Osteoblast (primary cell): ENCODE measurements around the gene ACIN1. TPM values are rescaled to one million over a fixed set of nuclear protein-coding genes. Genes with fewer than 3 reads are reported as not detected.

ENCODE experiments used
- DNase-seq: peaks from one replicate; pipeline ENCODE4 v3.0.0; 2011; ENCODE audit warnings: low spot score, mixed read lengths; ENCODE audit not compliant: insufficient read length; ENCODE audit errors: missing footprints
- H2AFZ ChIP-seq: 2 replicates; pipeline ENCODE4 v1.6.0; 2011; ENCODE audit warnings: mild to moderate bottlenecking, low read length
- H3K27ac ChIP-seq: 2 replicates; pipeline ENCODE4 v1.5.1; 2011; ENCODE audit warnings: mild to moderate bottlenecking, low read depth, low read length, moderate library complexity
- H3K27me3 ChIP-seq: 2 replicates; pipeline ENCODE4 v1.6.0; 2012; ENCODE audit warnings: mild to moderate bottlenecking, control low read depth, inconsistent platforms, low read length, moderate library complexity; ENCODE audit not compliant: insufficient read depth
- H3K36me3 ChIP-seq: 2 replicates; pipeline ENCODE4 v1.5.1; 2011; ENCODE audit warnings: mild to moderate bottlenecking, low read length, control low read depth, moderate library complexity; ENCODE audit not compliant: insufficient read depth
- H3K4me1 ChIP-seq: 2 replicates; pipeline ENCODE4 v1.5.1; 2011; ENCODE audit warnings: mild to moderate bottlenecking, low read length, control low read depth, moderate library complexity; ENCODE audit not compliant: insufficient read depth
- H3K4me2 ChIP-seq: 2 replicates; pipeline ENCODE4 v1.6.0; 2011; ENCODE audit warnings: mild to moderate bottlenecking, low read length; ENCODE audit not compliant: insufficient read depth
- H3K4me3 ChIP-seq: fragments of 200-600 bp; sonication (generic); 3 replicates; pipeline ENCODE4 v1.5.1; 2012; ENCODE audit warnings: mild to moderate bottlenecking, low read length, inconsistent platforms; ENCODE audit not compliant: insufficient read depth
- H3K79me2 ChIP-seq: 2 replicates; pipeline ENCODE4 v1.6.0; 2012; ENCODE audit warnings: mild to moderate bottlenecking, low read length, control low read depth, inconsistent platforms; ENCODE audit not compliant: insufficient read depth
- H3K9me3 ChIP-seq: 2 replicates; pipeline ENCODE4 v1.5.1; 2011; ENCODE audit warnings: low read depth, low read length, control low read depth
- H4K20me1 ChIP-seq: 2 replicates; pipeline ENCODE4 v1.6.0; 2012; ENCODE audit warnings: mild to moderate bottlenecking, low read length, control low read depth; ENCODE audit not compliant: insufficient read depth
- CTCF ChIP-seq: IDR thresholded peaks from 2 replicates; pipeline ENCODE4 v1.5.1; 2011; ENCODE audit warnings: mild to moderate bottlenecking, low read depth, low read length, moderate library complexity; ENCODE audit errors: extremely low read depth
- total RNA-seq: library from RNA; depleted of rRNA; stranded (reverse); fragments of >200 nt; gene quantifications from 2 replicates; pipeline ENCODE4 v1.2.3, GENCODE V29; 2012

ACIN1 gene
- total RNA-seq, 1 donor, result 90.5 TPM

- H3K4me2 ChIP-seq, result no peak overlapping the region
- no peaks in the 10 kb centered on the region for H3K9me3 ChIP-seq
- DNase-seq, result peak; percentile 39
- no peak overlapping the region for H2AFZ ChIP-seq
- H3K4me1 ChIP-seq, result peaks cover 34% of the 10 kb centered on the region
- no peak for TF ChIP-seq CTCF
- H3K36me3 ChIP-seq, result peaks cover 72% of the 10 kb centered on the region
- H3K27me3 ChIP-seq, result no peaks in the 10 kb centered on the region
- peaks cover 45% of the 10 kb centered on the region for H4K20me1 ChIP-seq
- no peak overlapping the region for H3K4me3 ChIP-seq
- H3K27ac ChIP-seq, result peak overlapping the region; percentile 7
- peaks cover 74% of the 10 kb centered on the region for H3K79me2 ChIP-seq
Measured at GRCh38 chr14:23066368-23066767, 28.6 kb downstream of the ACIN1 start.

- Histone ChIP-seq H2AFZ (no peak overlapping the region), H3K79me2 (peaks cover 54% of the 10 kb centered on the region), H3K9me3 (no peaks in the 10 kb centered on the region), H3K4me1 (peaks cover 14% of the 10 kb centered on the region), H3K27me3 (no peaks in the 10 kb centered on the region), H3K4me3 (no peak overlapping the region), H3K27ac (no peak overlapping the region), H4K20me1 (peaks cover 45% of the 10 kb centered on the region), H3K4me2 (no peak overlapping the region), H3K36me3 (peaks cover 90% of the 10 kb centered on the region)
- no peak for DNase-seq
- TF ChIP-seq CTCF, result no peak
Measured at GRCh38 chr14:23063601-23064000, 31.3 kb downstream of the ACIN1 start.

GRCh38 chr14:23062002-23062401 lies 32.9 kb downstream of the ACIN1 start:
- H3K36me3 ChIP-seq, result peaks cover 77% of the 10 kb centered on the region
- H3K4me2 ChIP-seq, result peak overlapping the region; percentile 3
- H3K79me2 ChIP-seq, result peaks cover 39% of the 10 kb centered on the region
- peaks cover 37% of the 10 kb centered on the region for H4K20me1 ChIP-seq
- no peak for TF ChIP-seq CTCF
- no peaks in the 10 kb centered on the region for H3K9me3 ChIP-seq
- DNase-seq, result peak; percentile 99
- H3K27me3 ChIP-seq, result no peaks in the 10 kb centered on the region
- peaks cover 21% of the 10 kb centered on the region for H3K4me1 ChIP-seq
- H2AFZ ChIP-seq, result no peak overlapping the region
- no peak overlapping the region for H3K4me3 ChIP-seq
- peak overlapping the region; percentile 52 for H3K27ac ChIP-seq

- Histone ChIP-seq H3K4me2 (no peak overlapping the region), H3K4me3 (no peak overlapping the region), H2AFZ (no peak overlapping the region), H3K9me3 (no peaks in the 10 kb centered on the region), H3K79me2 (peaks cover 26% of the 10 kb centered on the region), H3K36me3 (peaks cover 63% of the 10 kb centered on the region), H4K20me1 (peaks cover 28% of the 10 kb centered on the region), H3K27me3 (no peaks in the 10 kb centered on the region), H3K27ac (no peak overlapping the region), H3K4me1 (peaks cover 29% of the 10 kb centered on the region)
- peak; percentile 46 for DNase-seq
- TF ChIP-seq CTCF, result no peak
Measured at GRCh38 chr14:23060536-23061260, 34.2 kb downstream of the ACIN1 start.
